ENCODE results near the gene ZNF614. TPM values are rescaled to one million over a fixed set of nuclear protein-coding genes. Genes with fewer than 3 reads are reported as not detected.
"Not testable (repeated sequence)": the region's sequence is repeated elsewhere in the genome, so short reads cannot be mapped to it uniquely, and the experiment has no call there.

Gene ZNF614
- total RNA-seq, 1 donor from 2014 or later = 7.4 TPM

DNA sequence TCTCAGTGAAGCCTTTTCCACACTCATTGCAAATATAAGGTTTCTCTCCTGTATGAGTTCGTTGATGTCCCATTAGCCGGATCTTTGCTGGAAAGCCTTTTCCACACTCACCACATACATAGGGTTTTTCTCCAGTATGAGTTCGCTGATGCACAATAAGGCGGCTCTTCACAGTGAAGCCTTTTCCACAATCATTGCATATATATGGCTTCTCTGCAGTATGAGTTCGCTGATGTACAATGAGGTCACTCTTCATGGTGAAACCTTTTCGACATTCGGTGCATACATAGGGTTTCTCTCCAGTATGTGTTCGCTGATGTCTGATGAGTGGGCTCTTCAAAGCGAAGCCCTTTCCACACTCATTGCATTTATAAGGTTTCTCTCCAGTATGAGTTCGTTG lies 34.8 kb downstream of the ZNF614 start:
- DNase-seq (ENCODE audit: low spot score) = no peak

DNA sequence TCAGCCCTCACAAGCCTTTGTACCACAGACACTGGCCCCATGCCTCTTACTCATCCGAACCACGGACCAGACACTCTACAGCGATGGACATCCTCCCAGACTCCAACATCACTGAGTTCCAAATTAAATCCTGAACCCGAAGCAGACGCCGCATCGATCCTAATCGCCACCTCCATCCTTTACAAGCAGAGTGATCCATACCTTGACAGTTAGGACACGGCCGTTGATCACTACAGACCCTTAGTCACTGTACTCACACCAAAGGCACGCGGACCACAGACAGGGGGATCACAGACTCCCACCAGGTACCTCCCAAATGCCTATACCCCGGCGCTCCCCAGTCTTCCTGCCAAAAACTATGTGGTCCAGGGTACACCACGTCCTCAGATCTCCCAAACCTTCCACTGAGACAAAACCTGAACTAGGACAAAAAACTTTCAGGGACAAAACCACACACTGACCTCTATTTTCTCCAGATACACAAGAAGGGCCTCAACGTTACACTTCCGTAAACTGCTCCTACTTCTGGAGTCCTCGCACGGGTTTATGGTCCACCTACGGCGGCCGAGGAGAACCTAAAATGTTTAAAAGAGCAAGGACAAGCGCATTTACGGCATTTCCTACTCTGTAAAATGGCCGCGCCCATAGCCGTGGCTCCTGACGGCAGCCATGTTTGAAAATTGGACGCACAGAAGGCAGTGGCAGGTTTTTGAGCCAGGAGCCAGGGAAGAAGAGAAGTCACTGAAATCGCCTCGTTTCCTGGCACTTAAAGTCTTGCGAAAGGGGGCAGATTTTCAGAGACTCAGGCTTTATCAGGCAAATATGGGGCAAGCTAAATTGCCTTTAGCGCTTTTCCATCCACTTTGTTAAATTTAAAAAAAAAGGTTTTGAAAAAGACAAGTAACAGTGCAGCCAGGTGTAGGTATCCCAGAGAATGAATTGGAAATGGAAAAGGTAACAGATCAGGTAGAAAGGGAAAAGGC lies 41.6 kb downstream of the ZNF614 start, which contains the start of gene ZNF350:
Gene ZNF350 (minus strand): TSS at position 532 of the 983 bp plus-strand sequence. CDS start 12,480 bp downstream, outside the sequence.
- no peak for DNase-seq (ENCODE audit: low spot score)

DNA sequence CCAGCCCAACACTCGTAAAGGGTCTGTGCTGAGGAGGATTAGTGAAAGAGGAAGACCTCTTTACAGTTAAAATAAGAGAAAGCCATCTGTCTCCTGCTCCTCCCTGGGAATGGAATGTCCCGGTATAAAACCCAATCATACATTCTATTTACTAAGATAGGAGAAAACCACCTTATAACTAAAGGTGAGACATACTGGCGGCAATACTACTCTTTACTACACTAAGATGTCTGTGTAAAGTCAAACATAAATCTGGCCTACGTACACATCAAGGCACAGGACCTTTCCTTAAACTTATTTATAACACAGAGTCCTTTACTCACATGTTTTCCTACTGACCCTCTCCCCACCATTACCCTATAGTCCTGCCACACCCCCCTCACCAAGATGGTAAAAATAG lies 44.8 kb downstream of the ZNF614 start:
- DNase-seq (ENCODE audit: low spot score) = no peak

DNA sequence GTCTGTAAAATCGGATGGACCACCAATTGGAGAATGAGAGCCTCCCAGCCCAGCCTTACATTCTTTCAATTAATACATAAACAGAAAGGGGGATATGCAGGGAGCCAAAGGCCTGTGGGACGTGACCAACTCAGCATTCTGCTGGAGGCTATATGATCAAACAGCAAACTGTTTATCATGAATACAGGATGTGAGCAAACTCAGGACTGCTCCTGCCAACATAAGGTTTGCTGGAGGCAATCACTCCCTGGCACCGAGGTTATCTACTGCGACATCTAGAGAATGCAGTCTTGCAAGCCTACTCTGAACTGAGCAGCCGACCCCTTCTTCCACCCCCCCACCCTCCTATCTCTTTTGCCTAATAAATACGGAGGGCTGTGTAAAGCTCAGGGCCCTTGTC lies 47.3 kb downstream of the ZNF614 start:
- DNase-seq (ENCODE audit: low spot score) = not testable (repeated sequence)

DNA sequence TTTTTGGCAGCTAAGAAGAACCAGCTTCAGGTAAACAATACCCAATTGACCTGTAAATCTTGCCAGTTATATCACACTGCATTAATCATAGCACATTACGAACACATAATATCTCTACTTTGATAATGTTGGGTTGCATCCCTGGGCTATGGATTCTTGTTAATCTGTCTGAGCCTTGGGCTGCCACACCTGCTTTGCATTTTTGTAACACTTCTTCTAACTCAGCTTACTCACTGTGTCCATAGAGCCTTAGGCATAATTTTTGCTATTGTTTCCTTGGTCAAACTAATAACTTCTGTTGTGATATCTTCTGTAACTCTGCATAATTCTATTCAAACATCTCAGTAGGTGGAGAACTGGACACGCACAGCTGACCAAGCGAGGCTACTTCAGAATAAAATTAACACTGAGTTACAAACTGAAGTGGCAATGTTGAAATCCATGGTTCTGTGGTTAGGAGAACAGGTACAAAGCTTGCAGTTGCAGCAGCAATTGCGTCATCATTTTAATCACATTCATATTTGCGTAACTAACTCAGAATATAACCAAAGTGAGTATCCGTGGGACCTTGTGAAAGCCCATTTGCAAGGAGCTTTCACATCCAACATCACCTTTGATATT lies 48.0 kb downstream of the ZNF614 start:
- no peak for DNase-seq (ENCODE audit: low spot score)

DNA sequence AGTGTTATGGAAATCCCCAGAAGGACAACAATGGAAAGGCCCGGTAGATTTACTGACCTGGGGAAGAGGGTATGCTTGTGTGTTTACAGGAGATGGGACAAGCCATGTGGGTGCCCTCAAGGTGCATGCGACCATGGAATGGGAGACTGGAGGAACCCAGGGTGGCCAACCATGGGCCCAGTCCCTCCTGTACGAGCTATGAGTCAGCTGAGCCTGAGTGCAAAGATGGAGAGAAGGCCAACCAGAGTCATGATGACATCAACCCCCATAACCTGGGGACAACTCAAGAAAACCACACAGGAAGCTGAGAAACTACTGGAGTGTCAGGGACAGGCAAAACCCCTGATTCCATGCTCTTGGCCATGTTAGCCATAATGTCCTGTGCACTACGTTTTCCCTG lies 49.3 kb downstream of the ZNF614 start:
- DNase-seq (ENCODE audit: low spot score) = no peak

DNA sequence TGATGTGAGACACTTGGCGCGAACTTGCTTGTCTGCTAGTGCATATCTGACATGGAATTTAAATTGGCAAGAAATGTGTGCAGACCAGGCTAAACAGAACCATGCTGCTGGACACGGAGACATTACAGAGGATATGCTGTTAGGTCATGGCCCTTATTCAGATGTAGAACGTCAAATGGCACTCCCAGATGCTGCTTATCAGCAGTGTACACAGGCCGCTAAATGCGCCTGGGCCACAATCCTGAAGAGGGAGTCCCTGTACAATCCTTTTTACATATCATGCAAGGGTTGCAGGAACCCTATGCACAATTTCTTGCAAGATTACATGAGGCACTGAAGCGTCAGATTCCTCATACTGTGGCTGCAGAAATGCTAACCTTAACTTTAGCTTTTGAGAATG lies 50.8 kb downstream of the ZNF614 start:
- DNase-seq (ENCODE audit: low spot score) = no peak

DNA sequence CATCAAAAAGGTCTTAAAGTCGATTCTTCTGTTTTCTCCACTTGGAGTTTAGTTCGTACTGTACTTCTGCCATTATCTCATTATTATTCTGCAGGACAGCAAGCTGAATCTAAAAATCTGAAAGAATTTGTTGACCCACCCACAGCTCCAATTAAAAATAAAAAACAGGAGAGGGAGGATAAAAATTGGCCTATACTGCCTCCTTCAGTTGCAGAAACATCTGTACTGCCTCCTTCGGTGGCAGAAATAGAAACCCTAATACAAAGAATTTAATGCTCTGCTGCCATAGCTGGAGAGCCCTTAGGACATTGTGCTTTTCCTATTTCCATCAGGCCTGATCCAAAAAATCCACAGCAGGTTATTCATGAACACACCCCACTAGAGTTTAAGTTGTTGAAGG lies 51.3 kb downstream of the ZNF614 start:
- DNase-seq (ENCODE audit: low spot score) = no peak

DNA sequence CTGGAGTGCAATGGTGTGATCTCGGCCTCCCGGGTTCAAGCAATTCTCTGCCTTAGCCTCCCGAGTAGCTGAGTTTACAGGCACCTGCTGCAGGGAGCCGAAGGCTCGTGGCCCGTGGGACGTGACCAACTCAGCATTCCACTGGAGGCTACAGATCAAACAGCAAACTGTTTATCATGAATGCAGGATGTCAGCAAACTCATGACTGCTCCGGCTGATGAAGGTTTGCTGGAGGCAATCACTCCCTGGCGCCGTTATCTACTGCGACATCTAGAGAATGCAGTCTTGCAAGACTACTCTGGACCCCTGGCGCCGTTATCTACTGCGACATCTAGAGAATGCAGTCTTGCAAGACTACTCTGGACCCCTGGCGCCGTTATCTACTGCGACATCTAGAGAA lies 52.4 kb downstream of the ZNF614 start:
- not testable (repeated sequence) for DNase-seq (ENCODE audit: low spot score)

DNA sequence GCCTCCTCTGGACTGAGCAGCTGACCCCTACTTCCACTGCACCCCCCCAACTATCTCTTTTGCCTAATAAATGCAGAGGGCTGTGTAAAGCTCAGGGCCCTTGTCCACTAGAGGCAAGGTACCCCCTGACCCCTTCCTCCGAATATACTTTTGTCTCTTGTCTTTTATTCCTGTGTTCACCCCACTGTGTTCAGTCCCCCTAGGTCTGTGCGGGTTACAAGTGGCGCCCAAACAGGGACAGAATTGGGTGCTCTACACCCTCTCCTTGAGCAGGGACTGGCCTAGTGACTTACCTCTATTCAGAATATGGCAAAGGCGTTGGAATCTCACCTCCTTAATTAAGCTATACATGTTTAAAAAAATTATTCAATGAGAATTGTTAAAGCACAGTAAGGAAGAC lies 56.6 kb downstream of the ZNF614 start:
- DNase-seq (ENCODE audit: low spot score) = no peak

DNA sequence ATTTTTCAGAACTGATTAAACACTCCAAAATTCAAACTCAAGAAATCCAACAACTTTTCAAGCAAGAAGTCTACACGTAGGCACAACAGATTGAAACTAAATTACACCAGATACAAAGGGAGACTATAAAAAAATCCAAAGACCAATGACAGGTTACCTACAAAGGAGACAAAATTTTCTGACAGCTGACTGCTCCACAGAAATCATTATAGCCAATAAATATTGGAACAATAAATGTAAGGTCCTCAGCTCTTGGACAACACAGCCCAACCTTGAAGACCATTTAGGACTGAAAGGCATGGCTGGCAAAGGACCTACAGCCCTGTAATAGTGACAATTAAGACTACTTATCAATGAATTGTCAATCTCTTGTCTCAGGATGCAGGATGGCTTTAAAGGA lies 57.5 kb downstream of the ZNF614 start:
- DNase-seq (ENCODE audit: low spot score) = no peak

DNA sequence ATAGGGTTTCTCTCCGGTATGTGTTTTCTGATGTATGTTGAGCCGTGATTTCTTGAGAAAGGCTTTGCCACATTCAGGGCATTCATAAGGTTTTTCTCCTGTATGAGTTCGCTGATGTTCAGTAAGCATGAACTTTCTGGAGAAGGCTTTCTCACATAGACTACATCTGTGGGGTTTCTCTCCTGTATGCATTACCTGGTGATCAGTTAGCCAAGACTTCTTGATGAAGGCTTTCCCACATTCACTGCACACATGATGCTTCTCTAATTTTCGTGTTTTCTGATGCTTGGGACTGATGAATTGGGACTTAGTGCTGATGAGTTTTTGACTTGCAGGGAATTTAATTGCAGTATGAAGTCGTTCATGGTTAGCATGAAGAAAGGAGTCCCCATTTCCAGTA lies 62.6 kb downstream of the ZNF614 start:
- DNase-seq (ENCODE audit: low spot score) = no peak

Other genes with a start within 250 kb of the ZNF614 start
- 44.5 TPM for gene FPR3, start 233.2 kb downstream of the ZNF614 start, total RNA-seq
- gene ZNF577, start 140.4 kb downstream of the ZNF614 start, total RNA-seq = 8.0 TPM
- gene ZNF649, start 123.4 kb downstream of the ZNF614 start, total RNA-seq = 7.7 TPM
- gene ZNF613, start 100.9 kb downstream of the ZNF614 start, total RNA-seq = 5.1 TPM
- 9.7 TPM for gene ZNF350, start 41.5 kb downstream of the ZNF614 start, total RNA-seq
- 6.3 TPM for gene ZNF615, start 20.2 kb downstream of the ZNF614 start, total RNA-seq
- 13.6 TPM for gene ZNF432, start 20.5 kb upstream of the ZNF614 start, total RNA-seq
- gene ZNF841, start 67.4 kb upstream of the ZNF614 start, total RNA-seq = 17.9 TPM
- 7.2 TPM for gene ZNF616, start 111.6 kb upstream of the ZNF614 start, total RNA-seq
- gene ZNF836, start 143.2 kb upstream of the ZNF614 start, total RNA-seq = 8.2 TPM
- 184 TPM for gene PPP2R1A, start 161.7 kb upstream of the ZNF614 start, total RNA-seq
- gene ZNF766, start 241.2 kb upstream of the ZNF614 start, total RNA-seq = 10.1 TPM